Measurements from ENCODE around the gene KCTD1. TPM values are rescaled to one million over a fixed set of nuclear protein-coding genes. Genes with fewer than 3 reads are reported as not detected.
A peak's percentile ranks its signal among the peaks of the same experiment; 100 is the strongest.

The KCTD1 gene
- total and polyA plus RNA-seq, 9 donors = 10.7 to 31.1 (median 22.5) TPM

- H3K4me3 ChIP-seq = no peak overlapping the region
- no peak for DNase-seq
- intact Hi-C loops (cut with DNase I) = no loop called here
- no peaks in the 10 kb centered on the region for H3K9me3 ChIP-seq
- H3K27ac ChIP-seq = no peak overlapping the region
- no peaks in the 10 kb centered on the region for H3K36me3 ChIP-seq
- no peaks in the 10 kb centered on the region for H3K4me1 ChIP-seq (ENCODE audit: insufficient read depth)
- H3K27me3 ChIP-seq = no peaks in the 10 kb centered on the region
- WGBS, 3 donors = 97 to 98% (median 98%) methylated on average over 2 of the region's 2 CpGs
- TF ChIP-seq CTCF (IDR thresholded peaks at IDR 0.05) (no peak), POLR2A (IDR thresholded peaks at IDR 0.05) (no peak), EP300 (IDR thresholded peaks at IDR 0.05) (no peak)
These were observed 14.2 kb upstream of the KCTD1 start for GRCh38 chr18:26562568-26562967.

GRCh38 chr18:26561769-26562168, 13.4 kb upstream of the KCTD1 start:
- H3K9me3 ChIP-seq = no peaks in the 10 kb centered on the region
- WGBS, 3 donors = 96 to 98% (median 97%) methylated on average over 5 of the region's 5 CpGs
- H3K36me3 ChIP-seq = no peaks in the 10 kb centered on the region
- intact Hi-C loops (cut with DNase I) = no loop called here
- no peak overlapping the region for H3K4me3 ChIP-seq
- TF ChIP-seq POLR2A (IDR thresholded peaks at IDR 0.05) (no peak), CTCF (IDR thresholded peaks at IDR 0.05) (no peak), EP300 (IDR thresholded peaks at IDR 0.05) (no peak)
- H3K27ac ChIP-seq = no peak overlapping the region
- no peak for DNase-seq
- no peaks in the 10 kb centered on the region for H3K4me1 ChIP-seq (ENCODE audit: insufficient read depth)
- H3K27me3 ChIP-seq = no peaks in the 10 kb centered on the region

- 27 to 41% (median 29%) methylated on average over 3 of the region's 3 CpGs for WGBS, 3 donors
- TF ChIP-seq POLR2A (IDR thresholded peaks at IDR 0.05) = no peak
- Histone ChIP-seq H3K36me3 (no peaks in the 10 kb centered on the region), H3K27ac (peak overlapping the region in 1 of 2 donors; percentile 6), H3K27me3 (no peaks in the 10 kb centered on the region), H3K4me1 (ENCODE audit: insufficient read depth) (peaks cover 1% of the 10 kb centered on the region), H3K9me3 (no peaks in the 10 kb centered on the region), H3K4me3 (no peak overlapping the region)
- DNase-seq = no peak
- intact Hi-C loops (cut with DNase I) = loop anchor here in 2 of 4 donors (10.0 kb wide), 4 partner anchors 78 to 172 kb away; no protein-coding TSS in a partner anchor
These were observed 8.2 kb upstream of the KCTD1 start for GRCh38 chr18:26556573-26556972.

GRCh38 chr18:26555804-26556553, 7.6 kb upstream of the KCTD1 start:
- H3K27ac ChIP-seq = peak overlapping the region in 1 of 2 donors; percentile 6
- no peaks in the 10 kb centered on the region for H3K36me3 ChIP-seq
- 44 to 58% (median 48%) methylated on average over 4 of the region's 4 CpGs for WGBS, 3 donors
- no peaks in the 10 kb centered on the region for H3K9me3 ChIP-seq
- no peaks in the 10 kb centered on the region for H3K27me3 ChIP-seq
- H3K4me3 ChIP-seq = no peak overlapping the region
- no peak for TF ChIP-seq POLR2A (IDR thresholded peaks at IDR 0.05)
- no peak for TF ChIP-seq CTCF (IDR thresholded peaks at IDR 0.05)
- TF ChIP-seq EP300 (IDR thresholded peaks at IDR 0.05) = no peak
- intact Hi-C loops (cut with DNase I) = loop anchor here in 2 of 4 donors (10.0 kb wide), 4 partner anchors 79 to 171 kb away; no protein-coding TSS in a partner anchor
- peaks cover 5% of the 10 kb centered on the region for H3K4me1 ChIP-seq (ENCODE audit: insufficient read depth)
- no peak for DNase-seq

GRCh38 chr18:26553943-26554342, 5.6 kb upstream of the KCTD1 start:
- 93 to 97% (median 96%) methylated on average over 1 of the region's 1 CpG for WGBS, 3 donors
- intact Hi-C loops (cut with DNase I) = loop anchor here in 2 of 4 donors (10.0 kb wide), 4 partner anchors 81 to 169 kb away; no protein-coding TSS in a partner anchor
- Histone ChIP-seq H3K27ac (no peak overlapping the region), H3K4me3 (no peak overlapping the region), H3K4me1 (ENCODE audit: insufficient read depth) (peaks cover 11% of the 10 kb centered on the region), H3K27me3 (no peaks in the 10 kb centered on the region), H3K9me3 (no peaks in the 10 kb centered on the region), H3K36me3 (no peaks in the 10 kb centered on the region)
- no peak for DNase-seq
- no peak for TF ChIP-seq CTCF (IDR thresholded peaks at IDR 0.05)
- TF ChIP-seq EP300 (IDR thresholded peaks at IDR 0.05) = no peak
- TF ChIP-seq POLR2A (IDR thresholded peaks at IDR 0.05) = no peak

Measured in ovary (tissue), 9 donors.